Activated T-cell treated with anti-CD3 and anti-CD28 coated beads, Interleukin-2, amount 50 U/mL, for 24 hours (primary cell): ENCODE results near the gene TNFRSF21.
"Not testable (repeated sequence)": the region's sequence is repeated elsewhere in the genome, so short reads cannot be mapped to it uniquely, and the experiment has no call there.

ENCODE experiments used
- DNase-seq: peaks from one replicate; pipeline ENCODE4 v3.0.0-alpha.2; 2020
- H3K27ac Mint-ChIP-seq: 2 replicates; pipeline ENCODE4 v1.8.0; 2020; ENCODE audit warnings: mild to moderate bottlenecking, mixed read lengths
- H3K27me3 Mint-ChIP-seq: 2 replicates; pipeline ENCODE4 v1.8.0; 2020; ENCODE audit warnings: mixed read lengths
- H3K36me3 Mint-ChIP-seq: 2 replicates; pipeline ENCODE4 v1.8.0; 2020; ENCODE audit warnings: low read depth, mixed read lengths
- H3K4me1 Mint-ChIP-seq: 2 replicates; pipeline ENCODE4 v1.8.0; 2020; ENCODE audit warnings: low read depth, mixed read lengths
- H3K4me3 Mint-ChIP-seq: 2 replicates; pipeline ENCODE4 v1.8.0; 2020; ENCODE audit warnings: mild to moderate bottlenecking, moderate library complexity, mixed read lengths
- H3K9me3 Mint-ChIP-seq: 2 replicates; pipeline ENCODE4 v1.8.0; 2020; ENCODE audit warnings: mixed read lengths

Gene TNFRSF21

DNA sequence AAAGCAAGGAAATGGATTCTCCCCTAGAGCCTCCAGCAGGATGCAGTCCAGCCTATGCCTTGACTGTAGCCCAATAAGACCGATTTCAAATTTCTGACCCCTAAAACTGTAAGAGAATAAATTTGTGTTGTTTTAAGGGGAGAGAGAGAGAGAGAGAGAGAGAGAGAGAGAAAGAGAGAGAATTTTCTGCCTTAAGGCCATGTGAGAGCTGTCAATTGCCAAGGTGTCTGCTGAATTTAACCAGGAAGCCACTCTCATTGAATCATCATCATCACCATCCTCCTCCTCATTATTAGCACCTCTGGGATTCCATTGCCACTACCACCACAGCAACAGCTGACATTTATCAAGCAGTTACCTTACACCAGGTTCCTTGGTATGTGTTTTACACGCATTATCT, 27.8 kb upstream of the TNFRSF21 start:
- Mint-ChIP-seq H3K27ac (no peak overlapping the region), H3K4me3 (no peak overlapping the region), H3K9me3 (no peaks in the 10 kb centered on the region), H3K27me3 (peaks cover 2% of the 10 kb centered on the region), H3K4me1 (no peaks in the 10 kb centered on the region), H3K36me3 (no peaks in the 10 kb centered on the region)
- no peak for DNase-seq

DNA sequence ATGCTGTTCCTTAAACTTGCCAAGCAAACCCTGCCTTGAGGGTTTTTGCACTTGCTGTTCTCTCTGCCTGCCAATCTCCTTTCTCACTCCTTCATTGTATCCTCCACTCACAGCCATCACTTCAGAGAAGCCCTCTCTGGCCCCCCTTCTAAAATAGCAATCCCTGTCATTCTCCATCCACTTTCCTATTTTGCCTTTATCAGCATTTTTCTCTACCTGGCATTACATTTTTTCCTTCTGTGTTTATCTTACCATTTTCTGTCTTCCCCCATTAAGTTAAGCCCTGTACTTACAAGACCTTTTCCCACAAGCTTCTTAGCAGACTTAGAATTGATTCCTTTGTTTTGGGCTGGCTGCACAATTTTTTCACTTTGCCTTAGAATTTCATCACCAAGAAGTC, 26.6 kb upstream of the TNFRSF21 start:
- no peak for DNase-seq
- peaks cover 2% of the 10 kb centered on the region for H3K27me3 Mint-ChIP-seq
- H3K9me3 Mint-ChIP-seq, result no peaks in the 10 kb centered on the region
- H3K36me3 Mint-ChIP-seq, result no peaks in the 10 kb centered on the region
- H3K4me1 Mint-ChIP-seq, result no peaks in the 10 kb centered on the region
- H3K27ac Mint-ChIP-seq, result no peak overlapping the region
- H3K4me3 Mint-ChIP-seq, result no peak overlapping the region

DNA sequence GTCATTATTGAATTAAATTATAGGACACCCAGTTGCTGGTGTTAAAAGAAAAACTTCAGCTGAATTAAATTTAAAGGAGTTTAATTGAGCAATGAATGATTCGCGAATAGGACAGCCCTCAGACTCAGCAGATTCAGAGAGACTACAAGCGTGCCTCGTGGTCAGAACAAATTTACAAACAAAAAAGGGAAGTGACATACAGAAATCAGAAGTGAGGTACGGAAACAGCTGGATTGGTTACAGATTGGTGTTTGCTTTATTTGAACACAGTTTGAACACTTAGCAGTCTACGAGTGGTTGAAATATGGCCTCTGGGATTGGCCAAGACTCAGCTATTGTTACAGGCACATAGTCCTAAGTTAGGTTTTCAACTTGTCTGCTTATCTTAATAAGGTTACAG, 25.8 kb upstream of the TNFRSF21 start:
- no peak for DNase-seq
- Mint-ChIP-seq H3K4me1 (no peaks in the 10 kb centered on the region), H3K9me3 (no peaks in the 10 kb centered on the region), H3K27me3 (peaks cover 2% of the 10 kb centered on the region), H3K27ac (no peak overlapping the region), H3K4me3 (no peak overlapping the region), H3K36me3 (no peaks in the 10 kb centered on the region)

DNA sequence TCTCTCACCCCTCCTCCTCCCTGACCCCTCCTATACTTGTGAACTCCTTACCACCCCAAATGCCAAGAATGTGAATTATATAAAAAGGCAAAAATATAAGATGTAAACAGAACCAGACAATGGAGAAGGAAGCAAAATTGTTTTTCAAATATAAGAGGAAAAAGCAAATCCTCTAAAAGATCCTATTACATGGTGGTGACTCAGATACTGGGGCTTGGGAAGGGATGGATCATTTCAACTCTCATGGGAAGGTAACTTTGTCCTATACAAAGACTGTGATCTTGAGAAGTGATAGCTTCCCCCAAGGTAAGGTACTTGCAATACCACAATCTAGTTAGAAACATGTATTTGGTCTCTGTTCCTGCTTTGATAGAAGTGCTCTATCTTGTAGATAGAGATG, 24.6 kb upstream of the TNFRSF21 start:
- Mint-ChIP-seq H3K27ac (no peak overlapping the region), H3K36me3 (no peaks in the 10 kb centered on the region), H3K9me3 (no peaks in the 10 kb centered on the region), H3K4me1 (no peaks in the 10 kb centered on the region), H3K27me3 (peaks cover 2% of the 10 kb centered on the region), H3K4me3 (no peak overlapping the region)
- DNase-seq, result no peak

DNA sequence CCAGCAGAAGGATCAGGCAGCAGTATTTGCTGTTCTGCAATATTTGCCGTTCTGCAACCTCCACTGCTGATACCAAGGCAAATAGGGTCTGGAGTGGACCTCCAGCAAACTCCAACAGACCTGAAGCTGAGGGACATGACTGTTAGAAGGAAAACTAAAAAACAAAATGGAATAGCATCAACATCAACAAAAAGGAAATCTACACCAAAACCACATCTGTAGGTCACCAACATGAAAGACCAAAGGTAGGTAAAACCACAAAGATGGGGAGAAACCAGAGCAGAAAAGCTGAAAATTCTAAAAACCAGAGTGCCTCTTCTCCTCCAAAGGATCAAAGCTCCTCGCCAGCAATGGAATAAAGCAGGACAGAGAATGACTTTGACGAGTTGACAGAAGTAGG, 18.9 kb upstream of the TNFRSF21 start:
- H3K4me1 Mint-ChIP-seq, result peaks cover 16% of the 10 kb centered on the region
- H3K9me3 Mint-ChIP-seq, H3K4me3 Mint-ChIP-seq, H3K27ac Mint-ChIP-seq, H3K36me3 Mint-ChIP-seq, DNase-seq: not testable (repeated sequence)
- peaks cover 10% of the 10 kb centered on the region for H3K27me3 Mint-ChIP-seq

DNA sequence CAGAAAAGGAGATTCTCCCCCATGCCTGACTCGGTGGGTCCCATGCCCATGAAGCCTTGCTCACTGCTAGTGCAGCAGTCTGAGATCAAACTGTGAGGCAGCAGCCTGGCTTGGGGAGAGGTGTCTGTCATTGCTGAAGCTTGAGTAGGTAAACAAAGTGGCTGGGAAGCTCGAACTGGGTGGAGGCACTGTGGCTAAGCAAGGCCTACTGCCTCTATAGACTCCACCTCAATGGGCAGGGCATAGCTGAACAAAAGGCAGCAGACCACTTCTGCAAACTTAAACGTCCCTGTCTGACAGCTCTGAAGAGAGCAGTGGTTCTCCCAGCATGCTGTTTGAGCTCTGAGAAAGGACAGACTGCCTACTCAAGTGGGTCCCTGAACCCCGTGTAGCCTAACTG, 18.4 kb upstream of the TNFRSF21 start:
- H3K4me1 Mint-ChIP-seq, result peaks cover 16% of the 10 kb centered on the region
- H3K27me3 Mint-ChIP-seq, DNase-seq, H3K4me3 Mint-ChIP-seq, H3K9me3 Mint-ChIP-seq, H3K36me3 Mint-ChIP-seq, H3K27ac Mint-ChIP-seq: not testable (repeated sequence)

DNA sequence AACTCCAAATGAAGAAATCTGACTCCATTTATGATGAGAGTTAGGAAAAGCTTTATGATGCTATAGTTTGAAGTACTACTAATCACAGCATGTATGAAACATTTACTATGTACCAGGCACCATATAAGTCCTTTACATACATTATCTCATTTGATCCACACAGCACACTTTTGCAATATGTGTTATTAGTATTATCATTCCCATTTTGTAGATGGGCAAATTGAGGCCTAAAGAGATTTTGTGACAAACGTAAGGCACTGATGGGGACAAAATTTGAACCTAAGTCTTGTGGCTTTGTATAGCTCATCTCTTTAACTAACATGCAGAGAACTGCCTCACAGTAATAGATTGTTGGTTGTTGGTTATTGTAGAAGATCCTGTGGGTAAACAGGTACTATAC, 14.2 kb upstream of the TNFRSF21 start:
- no peaks in the 10 kb centered on the region for H3K9me3 Mint-ChIP-seq
- no peak overlapping the region for H3K27ac Mint-ChIP-seq
- no peak for DNase-seq
- peaks cover 18% of the 10 kb centered on the region for H3K27me3 Mint-ChIP-seq
- peaks cover 17% of the 10 kb centered on the region for H3K4me1 Mint-ChIP-seq
- no peaks in the 10 kb centered on the region for H3K36me3 Mint-ChIP-seq
- H3K4me3 Mint-ChIP-seq, result no peak overlapping the region

DNA sequence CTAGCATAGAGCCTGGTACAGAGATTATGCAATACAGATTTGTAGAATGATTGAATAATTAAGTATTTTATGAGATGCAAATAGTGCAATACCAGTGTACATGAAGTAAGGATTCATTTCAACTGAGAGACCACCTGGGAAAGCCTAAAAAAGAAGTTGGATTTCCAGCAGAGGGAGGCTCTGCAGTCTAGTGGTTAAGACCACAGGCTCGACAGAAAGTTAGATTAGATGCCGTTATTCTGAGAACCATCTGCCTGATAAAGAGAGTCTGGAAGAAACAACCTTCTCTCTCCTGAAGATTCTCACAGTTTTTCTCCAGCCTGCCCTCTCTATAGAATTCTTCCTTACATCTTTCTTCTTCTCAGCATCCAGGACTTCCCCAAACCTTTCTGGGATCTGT, 13.6 kb upstream of the TNFRSF21 start:
- Mint-ChIP-seq H3K9me3 (no peaks in the 10 kb centered on the region), H3K4me3 (no peak overlapping the region), H3K4me1 (peaks cover 11% of the 10 kb centered on the region), H3K36me3 (no peaks in the 10 kb centered on the region), H3K27ac (no peak overlapping the region), H3K27me3 (peaks cover 18% of the 10 kb centered on the region)
- DNase-seq, result no peak

DNA sequence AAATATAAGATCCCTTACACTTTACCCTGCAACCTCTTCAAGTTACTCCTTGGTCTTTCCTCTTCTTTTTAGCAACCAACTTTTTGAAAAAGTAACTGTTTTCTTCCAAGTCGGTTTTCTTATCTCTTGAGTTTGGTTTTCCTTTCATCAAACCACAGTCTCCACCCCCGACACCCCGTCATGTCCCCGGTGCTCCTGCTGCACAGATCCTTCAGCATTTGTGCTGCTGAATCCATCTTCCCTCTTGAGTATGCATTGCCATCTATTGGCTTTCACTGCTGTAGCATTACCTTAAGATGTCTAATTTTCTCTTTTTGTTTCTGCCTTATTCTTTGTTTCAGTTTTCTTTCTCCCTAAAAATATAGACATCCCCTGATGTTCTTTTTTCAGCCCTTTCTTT, 11.9 kb upstream of the TNFRSF21 start:
- Mint-ChIP-seq H3K4me1 (peaks cover 5% of the 10 kb centered on the region), H3K36me3 (no peaks in the 10 kb centered on the region), H3K4me3 (no peak overlapping the region), H3K27ac (no peak overlapping the region), H3K27me3 (peaks cover 28% of the 10 kb centered on the region), H3K9me3 (no peaks in the 10 kb centered on the region)
- no peak for DNase-seq

DNA sequence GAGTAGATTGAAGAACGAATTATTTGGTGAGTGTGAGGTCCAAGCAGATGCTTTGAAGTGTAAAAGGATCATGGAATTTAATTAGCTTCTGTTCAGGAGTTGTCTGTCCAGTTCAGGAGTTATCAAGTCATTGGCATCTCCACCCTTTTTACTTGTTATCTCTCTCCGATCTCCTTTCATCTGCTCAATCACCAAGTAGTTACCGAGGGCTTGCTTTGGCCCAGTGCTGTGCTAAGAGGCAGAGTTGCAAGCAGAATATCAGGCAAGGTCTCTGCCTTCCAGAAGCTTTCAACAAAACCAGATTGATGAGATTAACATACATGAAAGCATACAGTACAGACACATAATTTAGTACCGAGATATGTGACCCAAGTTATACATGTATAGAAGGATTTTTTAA, 10.2 kb upstream of the TNFRSF21 start:
- H3K9me3 Mint-ChIP-seq, result no peaks in the 10 kb centered on the region
- H3K27me3 Mint-ChIP-seq, result peaks cover 41% of the 10 kb centered on the region
- no peak overlapping the region for H3K4me3 Mint-ChIP-seq
- H3K4me1 Mint-ChIP-seq, result peaks cover 5% of the 10 kb centered on the region
- no peaks in the 10 kb centered on the region for H3K36me3 Mint-ChIP-seq
- no peak for DNase-seq
- no peak overlapping the region for H3K27ac Mint-ChIP-seq

DNA sequence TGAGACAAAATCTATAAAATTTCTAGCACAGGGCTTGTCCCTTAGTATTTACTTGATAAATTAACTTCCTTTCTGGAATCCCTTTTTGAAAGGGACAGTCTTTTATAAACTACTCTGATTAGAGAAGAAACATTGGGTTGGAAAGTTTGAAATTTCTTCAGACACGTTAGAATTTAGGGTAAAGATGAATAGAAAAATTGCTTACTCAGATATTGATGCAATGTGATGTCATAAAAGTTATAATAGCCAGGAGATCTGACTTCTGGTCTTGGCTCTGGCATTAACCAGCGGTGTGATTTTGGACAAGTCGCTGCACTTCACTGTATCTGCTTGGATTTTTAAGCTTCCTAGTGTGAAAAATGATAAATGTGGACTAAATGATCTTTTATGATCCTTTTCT, 9.7 kb upstream of the TNFRSF21 start:
- no peak for DNase-seq
- Mint-ChIP-seq H3K27me3 (peaks cover 40% of the 10 kb centered on the region), H3K27ac (no peak overlapping the region), H3K4me1 (peaks cover 5% of the 10 kb centered on the region), H3K4me3 (no peak overlapping the region), H3K36me3 (no peaks in the 10 kb centered on the region), H3K9me3 (no peaks in the 10 kb centered on the region)

DNA sequence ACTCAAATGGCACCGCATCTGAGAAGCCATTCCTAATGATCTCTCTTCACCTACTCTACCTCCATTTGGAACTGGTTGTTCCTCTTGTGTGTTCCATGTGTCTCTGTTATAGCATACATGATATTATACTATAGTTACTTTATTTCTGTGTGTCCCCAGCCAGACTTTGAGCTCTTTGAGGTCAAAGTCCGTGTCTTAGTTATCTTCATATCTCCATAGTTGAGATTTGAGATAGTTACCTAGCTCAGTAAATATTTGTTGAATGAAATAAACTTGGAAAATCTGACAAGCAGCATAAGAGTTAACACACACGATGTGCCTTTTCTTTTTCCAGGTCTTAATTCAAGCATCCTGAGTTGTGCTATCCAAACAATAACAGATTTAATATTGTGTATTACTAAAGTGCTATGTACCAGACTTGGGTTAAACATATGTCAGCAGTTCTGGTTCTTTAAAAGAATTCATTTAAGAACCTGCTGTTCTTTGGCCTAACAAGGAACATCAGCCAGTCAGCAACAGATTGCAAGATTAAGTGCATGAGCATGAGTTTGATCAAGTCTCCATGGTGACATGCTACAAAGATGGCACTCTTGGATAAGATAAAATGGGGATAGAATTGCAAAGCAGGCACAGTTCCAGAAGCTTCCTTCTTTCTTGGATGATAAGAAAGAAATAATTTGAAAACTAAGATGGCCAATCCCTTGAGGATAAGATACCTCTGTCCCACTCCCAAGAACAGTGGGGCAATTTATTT, 8.7 kb upstream of the TNFRSF21 start:
- H3K4me3 Mint-ChIP-seq, result no peak overlapping the region
- peaks cover 5% of the 10 kb centered on the region for H3K4me1 Mint-ChIP-seq
- H3K27ac Mint-ChIP-seq, result no peak overlapping the region
- no peaks in the 10 kb centered on the region for H3K36me3 Mint-ChIP-seq
- H3K27me3 Mint-ChIP-seq, result peaks cover 40% of the 10 kb centered on the region
- no peak for DNase-seq
- H3K9me3 Mint-ChIP-seq, result no peaks in the 10 kb centered on the region

DNA sequence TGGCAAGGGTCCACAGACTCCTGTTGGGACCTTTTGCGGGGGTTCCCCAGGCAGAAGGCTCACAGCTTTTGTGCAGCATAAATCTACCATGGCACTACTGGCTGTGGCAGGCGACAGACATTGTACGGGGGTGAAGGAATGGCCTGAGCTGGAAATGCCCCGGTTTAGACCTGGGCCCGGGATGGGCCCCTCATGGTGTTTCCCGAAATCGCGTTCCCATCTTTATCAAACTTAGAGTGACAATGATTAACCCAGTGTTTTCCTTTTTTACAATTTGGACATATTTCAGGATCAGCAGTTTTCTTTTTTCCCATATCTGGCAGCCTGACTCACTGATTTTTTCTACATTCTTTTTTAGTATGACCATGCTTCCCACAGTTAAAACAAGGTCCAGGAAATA, 5.5 kb upstream of the TNFRSF21 start:
- not testable (repeated sequence) for H3K4me3 Mint-ChIP-seq, H3K9me3 Mint-ChIP-seq, H3K36me3 Mint-ChIP-seq, H3K27ac Mint-ChIP-seq, H3K4me1 Mint-ChIP-seq, DNase-seq
- H3K27me3 Mint-ChIP-seq, result peaks cover 59% of the 10 kb centered on the region

DNA sequence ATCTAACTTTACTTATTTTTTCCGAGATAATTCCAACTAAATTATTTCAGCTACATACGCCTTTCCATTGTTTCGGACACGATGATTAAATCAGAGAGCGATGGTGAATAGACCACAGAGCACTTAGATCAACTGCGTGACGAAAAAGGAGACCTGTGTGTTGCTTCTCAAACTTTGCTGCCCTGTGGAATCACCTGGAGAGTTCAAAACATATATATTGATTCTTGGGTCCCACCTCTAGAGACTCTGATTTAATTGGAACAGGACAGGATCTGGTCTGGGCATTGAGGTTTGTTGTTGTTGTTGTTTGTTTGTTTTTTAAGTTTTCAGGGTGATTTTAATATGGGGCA, 401 bp upstream of the TNFRSF21 start:
- H3K4me1 Mint-ChIP-seq, result peaks cover 10% of the 10 kb centered on the region
- H3K36me3 Mint-ChIP-seq, result no peaks in the 10 kb centered on the region
- no peak for DNase-seq
- peaks cover 75% of the 10 kb centered on the region for H3K27me3 Mint-ChIP-seq
- H3K27ac Mint-ChIP-seq, result no peak overlapping the region
- no peaks in the 10 kb centered on the region for H3K9me3 Mint-ChIP-seq
- H3K4me3 Mint-ChIP-seq, result peak overlapping the region; percentile 72

DNA sequence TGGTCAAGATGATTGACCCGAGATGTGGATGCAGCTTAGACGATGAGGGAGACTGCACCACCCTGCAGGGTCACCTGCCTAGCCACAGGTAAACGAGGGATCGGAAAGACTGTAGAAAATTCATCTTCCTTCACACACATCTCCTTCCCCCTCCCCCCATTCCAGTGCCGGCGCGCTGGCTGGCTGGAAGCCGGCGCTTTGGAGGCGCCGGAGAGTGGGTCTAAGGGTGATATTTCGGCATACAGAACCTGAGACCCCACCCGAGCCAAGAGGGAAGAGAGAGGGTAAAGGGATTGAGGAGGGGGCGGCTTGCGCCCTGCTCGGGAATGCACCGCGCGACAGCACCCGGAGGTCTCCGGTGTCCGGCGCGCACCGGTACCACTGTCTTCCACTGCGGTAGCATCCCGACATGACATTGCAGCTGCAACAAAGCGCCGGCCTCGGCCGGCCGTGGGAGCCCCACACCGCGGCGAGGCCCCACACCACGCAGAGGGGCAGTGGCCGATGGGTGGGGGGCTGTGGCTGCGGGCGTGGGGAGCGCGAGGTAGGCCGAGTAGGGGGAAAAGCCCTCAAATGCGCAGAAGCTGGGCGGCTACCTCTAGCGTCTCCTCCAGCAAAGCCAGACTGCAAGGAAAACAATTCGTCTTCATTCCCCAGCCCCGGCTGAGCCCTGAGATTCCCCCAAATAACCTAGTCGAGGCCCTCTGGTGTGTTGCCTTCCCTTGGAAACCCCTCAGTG, 984 bp downstream of the TNFRSF21 start:
- Mint-ChIP-seq H3K9me3 (no peaks in the 10 kb centered on the region), H3K36me3 (no peaks in the 10 kb centered on the region), H3K27ac (no peak overlapping the region), H3K27me3 (peaks cover 83% of the 10 kb centered on the region), H3K4me3 (peak overlapping the region; percentile 72), H3K4me1 (peaks cover 10% of the 10 kb centered on the region)
- no peak for DNase-seq
